Epidermal melanocyte (primary cell): ENCODE results near the gene GALNTL6.

Experiments
- DNase-seq: peaks from one replicate; pipeline ENCODE4 v3.0.0; 2011; ENCODE audit warnings: low spot score; ENCODE audit not compliant: insufficient read length

GALNTL6 gene

GRCh38 chr4:172656055-172656454 lies 842.9 kb downstream of the GALNTL6 start:
- DNase-seq, result no peak

GRCh38 chr4:172657081-172657480 lies 843.9 kb downstream of the GALNTL6 start:
- no peak for DNase-seq

- DNase-seq, result no peak
Measured at GRCh38 chr4:172660251-172660650, 847.0 kb downstream of the GALNTL6 start.

- no peak for DNase-seq
Measured at GRCh38 chr4:172662113-172662512, 848.9 kb downstream of the GALNTL6 start.

GRCh38 chr4:172666711-172667368 lies 853.6 kb downstream of the GALNTL6 start:
- DNase-seq, result no peak

GRCh38 chr4:172674811-172675210 lies 861.6 kb downstream of the GALNTL6 start:
- DNase-seq, result no peak

- DNase-seq, result no peak
Measured at GRCh38 chr4:172675232-172675631, 862.0 kb downstream of the GALNTL6 start.

- no peak for DNase-seq
Measured at GRCh38 chr4:172680691-172681090, 867.5 kb downstream of the GALNTL6 start.

GRCh38 chr4:172683021-172683420 lies 869.8 kb downstream of the GALNTL6 start:
- no peak for DNase-seq

- DNase-seq, result no peak
Measured at GRCh38 chr4:172686021-172686420, 872.8 kb downstream of the GALNTL6 start.

- DNase-seq, result no peak
Measured at GRCh38 chr4:172688534-172688933, 875.3 kb downstream of the GALNTL6 start.

- DNase-seq, result no peak
Measured at GRCh38 chr4:172691552-172691951, 878.3 kb downstream of the GALNTL6 start.

GRCh38 chr4:172692701-172693100 lies 879.5 kb downstream of the GALNTL6 start:
- DNase-seq, result no peak

GRCh38 chr4:172698256-172698655 lies 885.1 kb downstream of the GALNTL6 start:
- no peak for DNase-seq

- no peak for DNase-seq
Measured at GRCh38 chr4:172705565-172705964, 892.4 kb downstream of the GALNTL6 start.

- DNase-seq, result no peak
Measured at GRCh38 chr4:172706000-172706399, 892.8 kb downstream of the GALNTL6 start.

- DNase-seq, result no peak
Measured at GRCh38 chr4:172707622-172708021, 894.4 kb downstream of the GALNTL6 start.

GRCh38 chr4:172708184-172708583 lies 895.0 kb downstream of the GALNTL6 start:
- no peak for DNase-seq

- no peak for DNase-seq
Measured at GRCh38 chr4:172709376-172709775, 896.2 kb downstream of the GALNTL6 start.

- no peak for DNase-seq
Measured at GRCh38 chr4:172716291-172716690, 903.1 kb downstream of the GALNTL6 start.

GRCh38 chr4:172721659-172722058 lies 908.5 kb downstream of the GALNTL6 start:
- no peak for DNase-seq

GRCh38 chr4:172725581-172725980 lies 912.4 kb downstream of the GALNTL6 start:
- no peak for DNase-seq

GRCh38 chr4:172726001-172726423 lies 912.8 kb downstream of the GALNTL6 start:
- DNase-seq, result no peak

GRCh38 chr4:172727631-172728030 lies 914.4 kb downstream of the GALNTL6 start:
- DNase-seq, result no peak
